Upper lobe of left lung (tissue), 6 donors: ENCODE results near the gene CAP2. TPM values are rescaled to one million over a fixed set of nuclear protein-coding genes. Genes with fewer than 3 reads are reported as not detected.

Experiments used
- ATAC-seq, 2 donors: fragments of 200-7000 bp; cut with Tn5 transposase; one replicate each; pipeline ENCODE4 v1.9.1; 2022; ENCODE audit warnings: mild to moderate bottlenecking in 2 of 2, moderate library complexity in 2 of 2; ENCODE audit not compliant: low FRiP score in 2 of 2
- DNase-seq, 2 donors: peaks; one replicate each; pipeline ENCODE4 v3.0.0-alpha.2; 2019 to 2020
- H3K27ac ChIP-seq, 4 donors: fragments of 200-600 bp; sonication (generic); one replicate each; pipeline ENCODE4 v1.5.1; 2016 to 2019
- H3K27me3 ChIP-seq, 4 donors: fragments of 200-600 bp; sonication (generic); one replicate each; pipeline ENCODE4 v1.5.1; 2017 to 2019
- H3K36me3 ChIP-seq, 4 donors: fragments of 200-600 bp; sonication (generic); one replicate each; pipeline ENCODE4 v1.5.1; 2016 to 2019
- H3K4me1 ChIP-seq, 4 donors: fragments of 200-600 bp; sonication (generic); one replicate each; pipeline ENCODE4 v1.5.1; 2018 to 2019
- H3K4me3 ChIP-seq, 4 donors: fragments of 200-600 bp; sonication (generic); one replicate each; pipeline ENCODE4 v1.5.1; 2017 to 2019; ENCODE audit warnings: mild to moderate bottlenecking in 2 of 4, moderate library complexity in 1 of 4
- H3K9me3 ChIP-seq, 4 donors: fragments of 200-600 bp; sonication (generic); one replicate each; pipeline ENCODE4 v1.5.1; 2018 to 2019
- EP300 ChIP-seq, 4 donors: sonication (generic); formaldehyde crosslinking; IDR thresholded peaks; one replicate each; pipeline ENCODE4 v1.5.1; 2017; ENCODE audit warnings: antibody characterized with exemption in 4 of 4, control low read depth in 2 of 4
- POLR2A ChIP-seq, 4 donors: fragments of 450-650 bp; IDR thresholded peaks; one replicate each; pipeline ENCODE4 v1.5.1; 2016 to 2017; ENCODE audit warnings: antibody characterized with exemption in 4 of 4, mild to moderate bottlenecking in 2 of 4
- POLR2AphosphoS5 ChIP-seq, 2 donors: sonication (generic); formaldehyde crosslinking; IDR thresholded peaks; one replicate each; pipeline ENCODE4 v1.5.1; 2017; ENCODE audit warnings: antibody characterized with exemption in 2 of 2
- WGBS, 2 donors: methylation state at CpG; one replicate each; pipeline ENCODE4 v1.1.5; 2017 to 2018; 5-methylcytosine and 5-hydroxymethylcytosine counted together
- total RNA-seq, 6 donors: library from RNA; depleted of rRNA in 4 of 6; stranded (reverse); fragments of >200 nt in 4 of 6; gene quantifications; one replicate each; pipeline versions ENCODE4 v1.1.0 to v1.2.1, GENCODE V29; 2016 to 2021
- TF ChIP-seq, protein P1 (sequence below), 6 experiments: fragments of 450-650 bp in 4 of 6; fragments of 200-600 bp in 2 of 6; sonication (generic) in 2 of 6; IDR thresholded peaks; one replicate each; pipeline ENCODE4 v1.5.1; 2016 to 2019; ENCODE audit warnings: antibody characterized with exemption in 6 of 6
- donor health status: DM: no; HTN: no; CAD: no; lungs with moderate emphysema.
- donor health status: DM: no; HTN: yes; CAD: no; lungs with severe emphysema.

The CAP2 gene
- total RNA-seq, 6 donors from 2014 or later, result 0.55 to 6.5 (median 4.3) TPM

DNA sequence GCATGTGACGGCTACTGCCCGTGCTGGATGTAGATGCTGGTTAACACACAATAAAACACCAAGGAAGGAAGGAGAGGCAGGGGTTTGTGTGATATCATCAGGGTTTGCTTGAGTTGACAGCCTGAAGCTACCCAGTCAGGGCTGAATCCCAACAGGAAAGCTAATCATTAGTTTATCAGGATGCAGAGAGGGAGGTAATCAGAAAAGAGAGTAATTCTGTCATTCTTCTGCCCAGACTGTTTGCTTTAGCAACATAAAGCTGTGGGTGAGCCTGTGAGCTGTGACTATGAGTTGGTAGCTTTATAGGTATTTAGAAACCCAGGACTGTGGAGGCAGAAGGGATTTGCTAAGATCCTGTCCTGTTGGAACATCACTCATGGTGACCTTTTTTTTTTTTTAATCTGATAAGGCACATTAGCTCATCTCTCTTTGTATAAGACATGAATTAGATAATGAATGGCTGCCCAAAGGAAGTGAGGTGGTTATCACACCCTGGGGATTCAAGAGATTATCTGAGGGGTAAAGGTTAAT lies 79.3 kb downstream of the CAP2 start:
- 76 to 84% methylated on average over 2 of the region's 2 CpGs for WGBS, 2 donors
- no peak for ATAC-seq
- DNase-seq, result no peak
- H3K4me1 ChIP-seq, result peaks cover 0 to 22% (median 13%) of the 10 kb centered on the region in 4 donors
- TF ChIP-seq EP300 (IDR thresholded peaks at IDR 0.05) (no peak), POLR2A (IDR thresholded peaks at IDR 0.05) (no peak), POLR2AphosphoS5 (IDR thresholded peaks at IDR 0.05) (no peak)
- TF ChIP-seq, protein P1, sequence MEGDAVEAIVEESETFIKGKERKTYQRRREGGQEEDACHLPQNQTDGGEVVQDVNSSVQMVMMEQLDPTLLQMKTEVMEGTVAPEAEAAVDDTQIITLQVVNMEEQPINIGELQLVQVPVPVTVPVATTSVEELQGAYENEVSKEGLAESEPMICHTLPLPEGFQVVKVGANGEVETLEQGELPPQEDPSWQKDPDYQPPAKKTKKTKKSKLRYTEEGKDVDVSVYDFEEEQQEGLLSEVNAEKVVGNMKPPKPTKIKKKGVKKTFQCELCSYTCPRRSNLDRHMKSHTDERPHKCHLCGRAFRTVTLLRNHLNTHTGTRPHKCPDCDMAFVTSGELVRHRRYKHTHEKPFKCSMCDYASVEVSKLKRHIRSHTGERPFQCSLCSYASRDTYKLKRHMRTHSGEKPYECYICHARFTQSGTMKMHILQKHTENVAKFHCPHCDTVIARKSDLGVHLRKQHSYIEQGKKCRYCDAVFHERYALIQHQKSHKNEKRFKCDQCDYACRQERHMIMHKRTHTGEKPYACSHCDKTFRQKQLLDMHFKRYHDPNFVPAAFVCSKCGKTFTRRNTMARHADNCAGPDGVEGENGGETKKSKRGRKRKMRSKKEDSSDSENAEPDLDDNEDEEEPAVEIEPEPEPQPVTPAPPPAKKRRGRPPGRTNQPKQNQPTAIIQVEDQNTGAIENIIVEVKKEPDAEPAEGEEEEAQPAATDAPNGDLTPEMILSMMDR (IDR thresholded peaks at IDR 0.05), result no peak
- H3K9me3 ChIP-seq, result no peaks in the 10 kb centered on the region
- H3K36me3 ChIP-seq, result no peaks in the 10 kb centered on the region
- no peaks in the 10 kb centered on the region for H3K27me3 ChIP-seq
- no peak overlapping the region for H3K4me3 ChIP-seq
- H3K27ac ChIP-seq, result peak overlapping the region in 1 of 4 donors; percentile 27

GRCh38 chr6:17473554-17473953 lies 80.2 kb downstream of the CAP2 start:
- H3K27ac ChIP-seq, result no peak overlapping the region
- WGBS, 2 donors, result 53 to 73% methylated on average over 2 of the region's 2 CpGs
- H3K4me1 ChIP-seq, result peaks cover 0 to 22% (median 14%) of the 10 kb centered on the region in 4 donors
- DNase-seq (no peak), ATAC-seq (no peak)
- TF ChIP-seq POLR2A (IDR thresholded peaks at IDR 0.05) (no peak), EP300 (IDR thresholded peaks at IDR 0.05) (no peak), POLR2AphosphoS5 (IDR thresholded peaks at IDR 0.05) (no peak)
- TF ChIP-seq, protein P1 (IDR thresholded peaks at IDR 0.05), result no peak
- no peaks in the 10 kb centered on the region for H3K27me3 ChIP-seq
- no peaks in the 10 kb centered on the region for H3K36me3 ChIP-seq
- H3K9me3 ChIP-seq, result no peaks in the 10 kb centered on the region
- no peak overlapping the region for H3K4me3 ChIP-seq

- no peak for TF ChIP-seq POLR2AphosphoS5 (IDR thresholded peaks at IDR 0.05)
- no peak for TF ChIP-seq POLR2A (IDR thresholded peaks at IDR 0.05)
- TF ChIP-seq EP300 (IDR thresholded peaks at IDR 0.05), result no peak
- TF ChIP-seq, protein P1 (IDR thresholded peaks at IDR 0.05), result no peak
- Histone ChIP-seq H3K4me3 (no peak overlapping the region), H3K4me1 (peaks cover 0 to 23% (median 18%) of the 10 kb centered on the region in 4 donors), H3K27me3 (no peaks in the 10 kb centered on the region), H3K36me3 (no peaks in the 10 kb centered on the region), H3K27ac (no peak overlapping the region), H3K9me3 (no peaks in the 10 kb centered on the region)
- no peak for DNase-seq
- no peak for ATAC-seq
- WGBS, 2 donors, result 84 to 85% methylated on average over 4 of the region's 4 CpGs
Observed at GRCh38 chr6:17474289-17474688, 80.9 kb downstream of the CAP2 start.

GRCh38 chr6:17475606-17476244 lies 82.3 kb downstream of the CAP2 start:
- Histone ChIP-seq H3K27ac (no peak overlapping the region), H3K9me3 (no peaks in the 10 kb centered on the region), H3K4me3 (no peak overlapping the region), H3K36me3 (no peaks in the 10 kb centered on the region), H3K4me1 (peaks cover 0 to 11% (median 7%) of the 10 kb centered on the region in 4 donors), H3K27me3 (no peaks in the 10 kb centered on the region)
- ATAC-seq, result no peak
- TF ChIP-seq POLR2A (IDR thresholded peaks at IDR 0.05) (no peak), EP300 (IDR thresholded peaks at IDR 0.05) (no peak), POLR2AphosphoS5 (IDR thresholded peaks at IDR 0.05) (no peak)
- TF ChIP-seq, protein P1 (IDR thresholded peaks at IDR 0.05), result no peak
- DNase-seq, result no peak
- 93% methylated on average over 4 of the region's 4 CpGs for WGBS, 2 donors

DNA sequence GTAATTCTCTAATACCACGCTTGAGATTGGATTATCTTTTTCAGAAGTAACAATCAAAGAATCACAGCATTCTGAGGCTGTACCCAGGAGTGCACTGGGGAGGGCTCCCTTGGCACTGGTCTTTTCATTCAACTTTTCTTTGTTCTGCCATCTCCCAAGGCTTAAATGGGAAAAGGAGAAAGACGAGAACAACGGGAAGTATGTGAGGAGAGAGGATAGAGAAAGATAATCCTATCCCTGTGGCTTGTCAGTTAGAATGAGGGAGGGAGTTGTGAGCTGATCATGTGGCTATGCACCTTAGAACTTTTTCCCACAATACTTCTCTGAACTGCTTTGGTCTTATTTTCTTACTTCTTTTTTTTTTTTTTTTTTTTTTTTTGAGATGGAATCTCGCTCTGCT lies 83.1 kb downstream of the CAP2 start:
- ATAC-seq, result no peak
- Histone ChIP-seq H3K27me3 (no peaks in the 10 kb centered on the region), H3K9me3 (no peaks in the 10 kb centered on the region), H3K27ac (no peak overlapping the region), H3K4me1 (peaks cover 0 to 10% (median 6%) of the 10 kb centered on the region in 4 donors), H3K4me3 (no peak overlapping the region), H3K36me3 (no peaks in the 10 kb centered on the region)
- TF ChIP-seq POLR2A (IDR thresholded peaks at IDR 0.05) (no peak), POLR2AphosphoS5 (IDR thresholded peaks at IDR 0.05) (no peak), EP300 (IDR thresholded peaks at IDR 0.05) (no peak)
- TF ChIP-seq, protein P1 (IDR thresholded peaks at IDR 0.05), result no peak
- 92 to 96% methylated on average over 4 of the region's 4 CpGs for WGBS, 2 donors
- DNase-seq, result no peak
